ENCODE measurements around the gene ANK2. TPM values are rescaled to one million over a fixed set of nuclear protein-coding genes. Genes with fewer than 3 reads are reported as not detected.

ANK2 gene
- total RNA-seq, 1 donor from 2014 or later = 77.8 TPM

DNA sequence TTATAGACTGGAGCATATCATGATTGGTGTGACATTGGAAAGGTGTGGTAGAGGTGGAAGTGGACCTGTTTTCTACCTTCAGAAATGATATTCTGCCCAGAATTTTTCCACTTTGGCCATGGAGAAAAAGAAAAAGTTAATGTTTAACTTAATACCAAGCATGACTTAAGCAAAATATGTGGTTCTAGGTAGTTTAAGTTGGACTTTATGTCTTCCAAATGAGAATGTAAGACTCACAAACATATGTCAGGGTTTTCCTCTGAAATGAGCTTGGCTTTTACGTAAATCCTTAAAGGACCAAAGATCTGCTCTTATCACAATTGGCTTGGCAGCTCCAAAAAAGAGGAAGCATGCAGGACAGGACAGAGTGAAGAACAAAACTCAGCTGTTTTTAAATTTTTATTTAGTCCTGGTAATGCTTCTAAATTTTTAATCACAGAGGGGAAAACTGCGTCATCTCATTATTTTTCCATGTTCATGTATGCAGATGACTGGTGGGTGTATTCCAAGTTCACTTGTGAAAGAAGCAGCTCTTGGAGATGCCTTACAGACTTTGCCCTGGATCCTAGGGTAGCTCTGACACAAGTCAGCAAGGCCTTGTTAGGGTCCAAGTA lies 98.2 kb downstream of the ANK2 start:
- peaks cover 4% of the 10 kb centered on the region for H3K4me1 ChIP-seq (ENCODE audit: insufficient read depth, low read length)
- H3K4me3 ChIP-seq (ENCODE audit: insufficient read depth, low read depth, low read length) = no peak overlapping the region
- H3K27me3 ChIP-seq (ENCODE audit: insufficient read depth, low read length) = no peaks in the 10 kb centered on the region
- H3K36me3 ChIP-seq (ENCODE audit: insufficient read depth, low read length) = no peaks in the 10 kb centered on the region
- H3K79me2 ChIP-seq (ENCODE audit: insufficient read depth, low read length) = no peaks in the 10 kb centered on the region
- H3K27ac ChIP-seq (ENCODE audit: low read depth, low read length) = no peak overlapping the region
- H4K20me1 ChIP-seq (ENCODE audit: insufficient read depth, low read length) = no peaks in the 10 kb centered on the region
- H3K27me3 Mint-ChIP-seq (ENCODE audit: low read depth, unreplicated experiment) = no peaks in the 10 kb centered on the region
- H3K4me2 ChIP-seq (ENCODE audit: low read length) = no peak overlapping the region
- H3K4me3 Mint-ChIP-seq (ENCODE audit: unreplicated experiment) = no peak overlapping the region
- no peak overlapping the region for H3K9ac ChIP-seq (ENCODE audit: low read length)
- peak overlapping the region; percentile 44 for H3K27ac Mint-ChIP-seq (ENCODE audit: unreplicated experiment)
- H3K9me3 ChIP-seq (ENCODE audit: insufficient read depth, low read depth, low read length) = no peaks in the 10 kb centered on the region
- DNase-seq (ENCODE audit: low read depth) (no peak), FAIRE-seq (no peak)
- no peak for TF ChIP-seq EZH2 (IDR thresholded peaks at IDR 0.05; ENCODE audit: insufficient read depth, low read length)
- TF ChIP-seq, protein P1, sequence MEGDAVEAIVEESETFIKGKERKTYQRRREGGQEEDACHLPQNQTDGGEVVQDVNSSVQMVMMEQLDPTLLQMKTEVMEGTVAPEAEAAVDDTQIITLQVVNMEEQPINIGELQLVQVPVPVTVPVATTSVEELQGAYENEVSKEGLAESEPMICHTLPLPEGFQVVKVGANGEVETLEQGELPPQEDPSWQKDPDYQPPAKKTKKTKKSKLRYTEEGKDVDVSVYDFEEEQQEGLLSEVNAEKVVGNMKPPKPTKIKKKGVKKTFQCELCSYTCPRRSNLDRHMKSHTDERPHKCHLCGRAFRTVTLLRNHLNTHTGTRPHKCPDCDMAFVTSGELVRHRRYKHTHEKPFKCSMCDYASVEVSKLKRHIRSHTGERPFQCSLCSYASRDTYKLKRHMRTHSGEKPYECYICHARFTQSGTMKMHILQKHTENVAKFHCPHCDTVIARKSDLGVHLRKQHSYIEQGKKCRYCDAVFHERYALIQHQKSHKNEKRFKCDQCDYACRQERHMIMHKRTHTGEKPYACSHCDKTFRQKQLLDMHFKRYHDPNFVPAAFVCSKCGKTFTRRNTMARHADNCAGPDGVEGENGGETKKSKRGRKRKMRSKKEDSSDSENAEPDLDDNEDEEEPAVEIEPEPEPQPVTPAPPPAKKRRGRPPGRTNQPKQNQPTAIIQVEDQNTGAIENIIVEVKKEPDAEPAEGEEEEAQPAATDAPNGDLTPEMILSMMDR (IDR thresholded peaks at IDR 0.05; ENCODE audit: insufficient read depth, low read depth, low read length) = no peak
- no peaks in the 10 kb centered on the region for H3K9me3 Mint-ChIP-seq (ENCODE audit: unreplicated experiment)
- peaks cover 30% of the 10 kb centered on the region for H3K4me1 Mint-ChIP-seq (ENCODE audit: low read depth, unreplicated experiment)
- no peak overlapping the region for H2AFZ ChIP-seq (ENCODE audit: low read depth, low read length)
- H3K36me3 Mint-ChIP-seq (ENCODE audit: low read depth, unreplicated experiment) = peaks cover 2% of the 10 kb centered on the region

DNA sequence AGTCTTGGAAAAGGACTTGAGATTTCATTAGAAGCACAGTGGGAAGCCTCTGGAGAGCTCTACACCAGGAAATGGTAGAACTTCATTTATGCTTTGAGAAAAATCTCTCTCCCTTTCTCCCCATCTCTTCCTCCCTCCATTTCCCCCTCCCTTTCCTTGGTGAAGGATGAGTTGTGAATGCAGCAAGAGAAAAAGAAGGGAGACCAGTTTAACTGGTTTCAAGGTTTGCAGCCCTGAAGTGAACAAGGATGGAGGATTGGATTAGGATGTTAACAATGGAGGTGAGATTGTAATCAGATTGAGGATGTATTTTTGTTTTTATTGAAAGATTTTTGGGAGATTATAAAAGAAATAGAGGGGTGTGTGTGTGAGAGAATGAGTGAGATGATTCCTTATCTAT lies 99.5 kb downstream of the ANK2 start:
- no peak overlapping the region for H3K4me3 ChIP-seq (ENCODE audit: insufficient read depth, low read depth, low read length)
- H3K4me2 ChIP-seq (ENCODE audit: low read length) = no peak overlapping the region
- no peak overlapping the region for H3K27ac Mint-ChIP-seq (ENCODE audit: unreplicated experiment)
- no peaks in the 10 kb centered on the region for H3K36me3 ChIP-seq (ENCODE audit: insufficient read depth, low read length)
- H3K9ac ChIP-seq (ENCODE audit: low read length) = no peak overlapping the region
- H3K27ac ChIP-seq (ENCODE audit: low read depth, low read length) = no peak overlapping the region
- H3K4me1 ChIP-seq (ENCODE audit: insufficient read depth, low read length) = peaks cover 4% of the 10 kb centered on the region
- H3K4me1 Mint-ChIP-seq (ENCODE audit: low read depth, unreplicated experiment) = peaks cover 29% of the 10 kb centered on the region
- no peaks in the 10 kb centered on the region for H3K9me3 Mint-ChIP-seq (ENCODE audit: unreplicated experiment)
- H3K27me3 Mint-ChIP-seq (ENCODE audit: low read depth, unreplicated experiment) = no peaks in the 10 kb centered on the region
- no peak overlapping the region for H2AFZ ChIP-seq (ENCODE audit: low read depth, low read length)
- no peak for DNase-seq (ENCODE audit: low read depth)
- no peaks in the 10 kb centered on the region for H3K79me2 ChIP-seq (ENCODE audit: insufficient read depth, low read length)
- no peaks in the 10 kb centered on the region for H3K9me3 ChIP-seq (ENCODE audit: insufficient read depth, low read depth, low read length)
- TF ChIP-seq EZH2 (IDR thresholded peaks at IDR 0.05; ENCODE audit: insufficient read depth, low read length) = no peak
- TF ChIP-seq, protein P1 (IDR thresholded peaks at IDR 0.05; ENCODE audit: insufficient read depth, low read depth, low read length) = no peak
- no peak overlapping the region for H3K4me3 Mint-ChIP-seq (ENCODE audit: unreplicated experiment)
- peaks cover 2% of the 10 kb centered on the region for H3K36me3 Mint-ChIP-seq (ENCODE audit: low read depth, unreplicated experiment)
- H4K20me1 ChIP-seq (ENCODE audit: insufficient read depth, low read length) = no peaks in the 10 kb centered on the region
- no peak for FAIRE-seq
- no peaks in the 10 kb centered on the region for H3K27me3 ChIP-seq (ENCODE audit: insufficient read depth, low read length)

DNA sequence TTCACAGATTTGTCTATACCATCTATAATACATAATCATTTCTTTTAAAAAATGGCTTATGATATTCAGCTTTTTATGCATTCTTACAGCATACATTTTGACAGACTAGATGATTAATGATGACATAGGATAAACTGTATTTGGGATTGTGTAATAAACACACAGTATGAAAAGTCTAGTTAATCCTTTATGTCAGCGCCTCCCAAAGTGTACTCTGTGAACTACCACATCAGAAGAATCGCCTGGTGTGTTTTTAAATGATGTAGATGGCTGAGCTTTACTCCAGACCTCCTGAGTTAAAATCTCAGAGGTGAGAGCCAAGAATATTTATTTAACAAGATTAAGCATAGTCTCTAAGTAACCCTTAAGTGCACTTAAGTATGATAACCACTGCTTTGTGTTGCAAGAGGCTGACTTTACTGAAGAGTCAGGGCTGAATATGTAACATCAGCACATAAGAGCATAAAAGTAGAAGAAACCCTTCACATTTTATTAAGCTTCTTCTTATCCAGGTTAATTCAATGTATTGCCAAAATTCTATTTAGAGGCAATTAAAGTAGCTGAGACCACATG lies 104.2 kb downstream of the ANK2 start:
- no peak for DNase-seq (ENCODE audit: low read depth)
- Histone ChIP-seq H3K9ac (ENCODE audit: low read length) (no peak overlapping the region), H3K4me1 (ENCODE audit: insufficient read depth, low read length) (no peaks in the 10 kb centered on the region), H3K4me2 (ENCODE audit: low read length) (no peak overlapping the region), H3K79me2 (ENCODE audit: insufficient read depth, low read length) (no peaks in the 10 kb centered on the region), H2AFZ (ENCODE audit: low read depth, low read length) (no peak overlapping the region), H3K27me3 (ENCODE audit: insufficient read depth, low read length) (no peaks in the 10 kb centered on the region), H3K4me3 (ENCODE audit: insufficient read depth, low read depth, low read length) (no peak overlapping the region), H3K36me3 (ENCODE audit: insufficient read depth, low read length) (no peaks in the 10 kb centered on the region), H3K27ac (ENCODE audit: low read depth, low read length) (no peak overlapping the region), H3K9me3 (ENCODE audit: insufficient read depth, low read depth, low read length) (no peaks in the 10 kb centered on the region), H4K20me1 (ENCODE audit: insufficient read depth, low read length) (no peaks in the 10 kb centered on the region)
- Mint-ChIP-seq H3K27me3 (ENCODE audit: low read depth, unreplicated experiment) (no peaks in the 10 kb centered on the region), H3K27ac (ENCODE audit: unreplicated experiment) (no peak overlapping the region), H3K36me3 (ENCODE audit: low read depth, unreplicated experiment) (peaks cover 2% of the 10 kb centered on the region), H3K9me3 (ENCODE audit: unreplicated experiment) (no peaks in the 10 kb centered on the region), H3K4me1 (ENCODE audit: low read depth, unreplicated experiment) (no peaks in the 10 kb centered on the region), H3K4me3 (ENCODE audit: unreplicated experiment) (no peak overlapping the region)
- no peak for FAIRE-seq
- TF ChIP-seq, protein P1 (IDR thresholded peaks at IDR 0.05; ENCODE audit: insufficient read depth, low read depth, low read length) = no peak

All from astrocyte (in vitro differentiated cells and primary cell).